ENCODE results near the gene CD3E.
"Not testable (repeated sequence)": the region's sequence is repeated elsewhere in the genome, so short reads cannot be mapped to it uniquely, and the experiment has no call there.

Gene CD3E

DNA sequence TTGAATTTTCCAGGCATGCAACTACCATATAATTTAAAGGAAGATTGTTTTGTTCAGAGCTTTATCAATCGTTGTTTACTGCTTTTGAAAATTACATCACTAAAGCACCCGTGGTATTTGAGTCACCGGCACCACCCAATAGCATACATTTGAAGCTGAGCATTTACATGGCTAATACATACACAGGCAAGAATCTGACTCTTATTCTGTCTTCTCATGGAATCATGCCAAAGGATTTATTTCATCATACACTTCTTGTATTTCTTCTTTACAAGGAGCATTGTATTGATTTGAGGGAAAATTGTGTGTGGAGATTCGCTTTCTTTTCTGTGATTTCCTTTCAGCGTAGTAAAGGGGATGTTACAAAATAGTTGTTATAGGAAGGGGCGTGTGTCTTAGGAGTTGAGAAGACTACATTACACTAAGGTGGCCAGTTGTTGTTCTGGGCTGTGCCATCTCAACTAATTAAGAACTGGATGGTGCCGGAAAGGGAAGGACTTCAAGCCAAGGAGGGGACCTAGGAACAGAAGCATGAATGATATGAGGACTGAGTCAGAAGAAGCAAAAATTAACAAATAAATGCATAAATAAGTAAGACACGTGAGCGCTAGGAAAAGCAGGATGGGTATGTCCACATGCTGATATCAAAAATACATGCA lies 12.9 kb upstream of the CD3E start:
- no peak for DNase-seq (ENCODE audit: low spot score)

DNA sequence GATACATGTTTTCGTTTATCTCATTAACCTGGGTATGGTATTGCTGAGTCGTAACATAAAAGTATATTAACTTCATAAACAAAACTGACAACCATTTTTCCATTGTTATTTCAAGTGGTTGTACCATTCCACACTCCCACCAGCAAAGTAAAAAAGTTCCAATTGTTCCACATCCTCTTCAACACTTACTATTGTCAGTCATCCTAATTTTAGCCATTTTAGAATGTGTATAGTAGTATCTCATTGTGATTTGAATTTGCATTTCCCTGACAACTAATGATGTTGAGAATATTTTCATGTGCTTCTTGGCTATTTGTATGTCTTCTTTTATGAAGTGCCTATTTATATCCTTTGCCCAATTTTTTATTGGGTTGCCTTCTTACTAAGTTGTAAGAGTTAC lies 10.5 kb upstream of the CD3E start:
- DNase-seq (ENCODE audit: low spot score): no peak

DNA sequence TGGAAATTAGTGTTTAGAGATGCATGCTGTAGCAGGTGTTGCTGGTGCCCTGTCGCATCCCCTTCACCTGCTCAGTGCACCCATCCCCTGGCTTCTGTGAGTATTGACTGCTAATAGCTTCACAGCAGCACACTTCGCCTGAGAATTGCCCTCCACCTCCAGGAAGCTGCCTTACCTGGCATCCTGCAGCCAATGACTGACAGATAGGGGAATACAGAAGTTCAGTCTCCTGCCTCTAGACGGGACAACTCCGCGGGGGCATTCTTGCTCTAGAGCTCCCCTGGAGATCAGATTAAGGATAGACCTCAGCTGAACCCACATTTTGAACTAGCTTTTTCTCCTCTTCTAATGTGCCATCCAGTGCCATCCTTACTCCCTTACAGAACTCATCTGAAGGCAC lies 9.3 kb upstream of the CD3E start:
- DNase-seq (ENCODE audit: low spot score): no peak

DNA sequence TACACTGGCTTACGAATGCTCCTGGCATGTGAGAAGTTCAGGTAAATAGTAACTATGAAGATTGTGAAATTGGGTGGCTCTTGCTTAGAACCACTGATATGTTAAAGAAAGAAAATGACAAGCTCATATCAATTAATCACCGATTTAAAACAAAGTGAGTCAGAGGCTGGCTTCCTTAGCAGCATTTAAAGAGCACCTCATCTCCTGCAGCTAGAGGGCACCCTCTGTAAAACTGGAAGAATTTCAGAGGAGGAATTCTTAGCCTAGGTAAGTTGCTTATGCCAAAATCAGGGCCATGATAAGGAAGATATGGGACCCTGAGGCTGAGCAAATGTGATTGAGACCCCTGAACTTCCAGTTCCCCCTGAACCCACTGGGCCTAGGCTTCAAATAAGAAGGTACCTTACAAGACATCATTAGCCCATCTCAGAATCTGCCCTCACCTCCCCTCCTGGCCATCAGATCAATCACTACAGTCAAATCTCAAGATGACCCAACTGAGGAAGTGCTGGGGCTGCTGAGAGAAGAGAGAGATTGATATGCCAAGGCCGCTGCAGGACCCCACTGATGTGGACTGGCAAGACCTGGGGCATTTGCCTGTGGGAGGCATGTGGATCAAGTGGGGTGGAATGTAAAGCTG lies 8.6 kb upstream of the CD3E start:
- peak; percentile 17 for DNase-seq (ENCODE audit: low spot score)

DNA sequence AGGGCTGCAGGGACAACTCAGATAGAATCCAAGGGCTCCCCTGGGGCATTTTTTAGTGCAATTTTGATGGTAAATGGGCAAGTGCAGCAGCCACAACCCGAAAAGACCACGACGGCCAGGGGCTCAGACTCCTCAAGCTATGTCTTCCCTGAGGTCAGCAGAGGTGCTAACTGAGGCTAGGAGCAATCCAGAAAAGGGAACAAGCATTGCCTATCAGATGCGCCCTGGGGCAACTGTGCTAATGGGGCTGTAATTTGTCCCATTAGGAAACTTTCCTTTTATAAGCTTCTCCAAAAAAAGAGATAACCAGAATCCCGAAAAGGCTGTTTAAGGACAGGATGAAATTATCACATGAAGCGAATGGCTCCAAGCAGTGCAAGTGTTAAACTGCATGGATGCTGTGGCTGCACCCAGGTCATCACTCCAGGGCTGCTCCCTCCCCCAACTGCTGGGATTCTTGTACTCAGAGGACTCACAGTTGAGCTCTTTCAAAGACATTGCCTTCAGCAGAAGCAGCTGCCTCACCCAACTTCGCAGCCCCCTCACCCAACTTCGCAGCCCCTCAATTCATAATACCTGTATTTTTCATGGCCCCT lies 2.8 kb upstream of the CD3E start:
- DNase-seq (ENCODE audit: low spot score): no peak

DNA sequence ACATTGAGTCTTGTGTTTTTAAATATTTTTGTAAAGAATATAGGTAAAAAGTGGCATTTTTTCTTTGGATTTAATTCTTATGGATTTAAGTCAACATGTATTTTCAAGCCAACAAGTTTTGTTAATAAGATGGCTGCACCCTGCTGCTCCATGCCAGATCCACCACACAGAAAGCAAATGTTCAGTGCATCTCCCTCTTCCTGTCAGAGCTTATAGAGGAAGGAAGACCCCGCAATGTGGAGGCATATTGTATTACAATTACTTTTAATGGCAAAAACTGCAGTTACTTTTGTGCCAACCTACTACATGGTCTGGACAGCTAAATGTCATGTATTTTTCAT lies 333 bp upstream of the CD3E start:
- no peak for DNase-seq (ENCODE audit: low spot score)

DNA sequence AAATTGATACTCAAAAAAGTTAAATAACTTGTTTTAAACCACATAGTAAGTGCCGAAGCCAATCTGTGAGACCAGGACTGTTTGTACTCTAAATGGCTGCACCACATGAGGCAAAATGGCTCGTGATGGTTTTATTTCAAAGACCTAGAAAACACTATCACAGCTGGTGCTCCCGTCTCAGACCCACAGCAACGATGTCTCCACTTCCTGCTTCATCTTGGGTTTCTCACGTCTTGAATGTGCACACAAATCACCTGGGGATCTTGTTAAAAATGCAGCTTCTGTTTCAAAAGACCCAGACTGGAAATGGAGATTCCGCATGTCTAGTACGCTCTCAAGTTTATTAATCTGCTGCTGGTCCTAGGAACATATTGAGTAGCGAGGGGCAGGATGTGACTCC lies 1.2 kb downstream of the CD3E start:
- DNase-seq (ENCODE audit: low spot score): no peak

DNA sequence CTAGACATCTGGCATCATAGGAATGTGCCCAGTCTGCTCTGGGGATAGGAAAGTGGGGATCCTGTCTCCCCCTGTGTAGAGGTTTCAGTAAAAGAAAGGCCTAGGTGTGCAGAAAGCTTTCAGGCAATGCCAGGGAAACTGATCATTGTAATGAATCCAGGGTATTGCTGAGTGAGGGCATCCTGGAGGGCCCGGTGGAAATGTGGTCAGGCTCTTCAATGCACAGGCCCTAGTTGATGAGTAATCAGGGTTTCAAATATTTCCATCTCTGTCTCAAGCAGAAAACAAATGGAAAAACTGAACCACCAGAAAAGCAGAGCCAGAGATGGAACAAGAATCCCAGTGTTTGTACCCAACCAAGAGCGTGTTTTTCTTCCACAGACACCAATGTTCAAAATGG lies 2.0 kb downstream of the CD3E start:
- no peak for DNase-seq (ENCODE audit: low spot score)

DNA sequence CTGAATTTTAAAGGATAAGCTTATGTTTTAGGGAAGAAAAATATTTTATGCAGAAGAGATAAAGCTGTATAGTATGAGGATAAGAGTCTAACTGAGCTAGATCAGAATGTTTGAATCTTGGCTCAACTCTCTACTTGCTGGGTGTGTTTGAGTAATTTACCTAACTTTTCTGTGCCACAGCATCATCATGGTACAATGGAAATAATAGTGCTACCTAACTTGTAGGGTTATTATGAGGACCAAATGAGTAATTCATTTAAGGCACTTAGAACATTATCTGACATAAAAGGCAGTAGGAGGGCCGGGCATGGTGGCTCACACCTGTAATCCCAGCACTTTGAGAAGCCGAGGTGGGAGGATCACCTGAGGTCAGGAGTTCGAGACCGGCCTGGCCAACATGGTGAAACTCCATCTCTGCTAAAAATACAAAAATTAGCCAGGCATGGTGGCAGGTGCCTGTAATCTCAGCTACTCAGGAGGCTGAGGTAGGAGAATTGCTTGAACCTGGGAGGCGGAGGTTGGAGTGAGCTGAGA lies 4.5 kb downstream of the CD3E start:
- not testable (repeated sequence) for DNase-seq (ENCODE audit: low spot score)

DNA sequence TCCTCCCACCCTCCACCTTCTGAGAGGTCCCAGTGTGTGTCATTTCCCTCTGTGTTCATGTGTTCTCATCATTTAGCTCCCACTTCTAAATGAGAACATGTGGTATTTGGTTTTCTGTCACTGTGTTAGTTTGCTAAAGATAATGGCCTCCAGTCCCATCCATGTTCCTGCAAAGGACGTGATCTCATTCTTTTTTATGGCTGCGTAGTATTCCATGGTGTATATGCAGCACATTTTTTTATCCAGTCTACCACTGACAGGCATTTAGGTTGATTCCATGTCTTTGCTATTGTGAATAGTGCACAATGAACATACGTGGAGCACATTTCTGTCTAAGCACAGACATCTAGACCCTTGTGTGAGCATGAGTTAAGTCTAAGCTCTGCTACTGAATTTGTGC lies 5.7 kb downstream of the CD3E start:
- DNase-seq (ENCODE audit: low spot score): no peak

DNA sequence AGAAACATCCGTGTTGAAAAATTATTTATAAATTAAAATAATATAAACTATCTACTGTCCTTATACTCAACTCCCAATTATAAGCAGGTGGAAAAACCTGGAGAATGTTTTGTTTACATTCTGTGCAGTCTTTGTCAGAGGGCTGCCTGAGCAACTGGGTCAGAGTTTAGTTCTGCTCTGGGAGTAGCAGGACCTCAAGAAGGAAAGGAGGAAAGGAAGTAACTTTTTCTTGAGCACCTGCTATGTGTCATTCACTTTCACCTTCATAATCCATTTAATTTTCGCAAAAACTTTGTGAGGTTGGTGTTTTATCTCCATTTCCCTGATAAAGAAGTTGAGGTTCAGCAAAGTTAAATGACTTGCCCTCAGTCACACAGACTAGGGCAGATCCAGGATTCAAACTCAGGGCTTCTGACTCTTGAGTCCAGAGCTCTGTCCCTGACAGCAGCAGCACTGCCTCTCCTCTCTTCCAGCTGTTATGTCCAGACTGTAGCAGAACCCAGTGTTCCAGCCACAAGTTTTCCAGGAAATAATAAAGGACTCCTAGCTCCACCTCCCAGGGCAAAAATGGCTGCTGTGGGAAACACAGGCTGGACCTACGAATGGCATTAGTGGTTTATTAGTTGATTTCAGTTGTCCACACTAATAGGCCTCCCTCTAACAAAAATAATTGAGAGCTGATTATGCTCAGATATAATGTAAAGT lies 6.4 kb downstream of the CD3E start:
- no peak for DNase-seq (ENCODE audit: low spot score)

DNA sequence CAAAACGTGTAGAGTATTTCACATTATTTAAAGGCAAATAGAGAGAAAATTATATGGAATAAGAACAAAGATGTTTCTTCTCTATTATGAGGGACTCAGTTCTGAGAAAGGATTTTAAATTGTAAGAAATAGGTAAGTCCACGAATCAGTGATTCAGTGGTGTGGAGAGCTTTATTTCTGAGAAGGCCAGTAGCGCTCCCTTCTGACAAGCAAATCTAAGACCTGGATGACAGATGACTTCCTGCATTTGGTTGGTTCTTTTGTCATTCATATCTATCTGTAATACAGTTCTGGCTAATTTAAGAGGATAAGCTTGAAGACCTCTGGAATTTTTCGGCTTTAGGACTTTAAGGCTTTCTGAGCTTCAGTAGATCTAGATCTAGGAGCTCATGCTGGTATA lies 7.0 kb downstream of the CD3E start:
- DNase-seq (ENCODE audit: low spot score): no peak

DNA sequence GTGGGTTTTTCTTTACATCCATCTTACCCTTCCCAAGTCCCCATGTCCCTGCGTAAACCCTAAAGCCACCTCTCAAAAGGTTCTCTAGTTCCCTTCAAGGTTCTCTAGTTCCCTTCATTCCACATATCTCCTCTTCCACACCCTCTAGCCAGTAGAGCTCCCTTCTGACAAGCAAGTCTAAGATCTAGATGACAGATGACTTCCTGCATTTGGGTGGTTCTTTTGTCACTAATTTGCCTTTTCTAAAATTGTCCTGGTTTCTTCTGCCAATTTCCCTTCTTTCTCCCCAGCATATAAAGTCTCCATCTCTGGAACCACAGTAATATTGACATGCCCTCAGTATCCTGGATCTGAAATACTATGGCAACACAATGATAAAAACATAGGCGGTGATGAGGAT lies 7.8 kb downstream of the CD3E start:
- no peak for DNase-seq (ENCODE audit: low spot score)

DNA sequence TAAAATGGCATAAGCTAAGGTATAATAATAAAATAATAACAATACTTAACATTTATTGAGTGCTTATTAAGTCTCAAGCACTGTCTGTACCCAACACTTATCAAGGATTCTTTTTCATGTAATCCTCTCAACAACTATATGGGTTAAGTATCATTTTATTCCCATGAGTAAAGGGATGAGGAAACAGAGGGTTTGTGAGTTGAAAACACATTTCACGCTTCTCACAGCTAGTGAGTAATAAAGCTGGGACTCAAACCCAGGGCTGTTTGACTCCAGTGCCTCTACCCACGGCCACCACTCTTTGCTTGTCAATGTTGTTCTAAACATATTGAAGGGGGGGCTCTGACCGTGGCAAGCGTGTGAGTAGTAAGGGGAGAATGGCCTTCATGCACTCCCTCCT lies 8.7 kb downstream of the CD3E start:
- no peak for DNase-seq (ENCODE audit: low spot score)

DNA sequence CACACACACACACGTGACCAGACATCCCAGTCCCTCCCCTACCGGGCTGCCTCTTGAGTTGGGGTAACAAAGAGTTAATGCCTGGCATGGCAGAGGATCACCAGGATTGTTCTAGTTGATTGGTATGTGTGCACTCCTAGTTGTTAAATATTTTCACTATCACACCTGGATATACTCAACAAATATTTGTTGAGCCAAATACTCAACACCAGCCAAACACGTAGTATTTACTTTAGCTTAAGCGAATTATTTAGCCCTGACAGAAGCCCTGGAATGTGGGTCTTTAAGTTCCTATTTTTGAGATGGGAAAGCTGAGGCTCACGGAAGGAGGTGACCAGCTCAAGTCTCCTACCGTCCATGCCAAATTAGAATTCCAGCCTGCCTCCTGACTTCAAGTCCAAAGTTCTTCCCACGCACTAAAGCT lies 10.5 kb downstream of the CD3E start:
- DNase-seq (ENCODE audit: low spot score): no peak

DNA sequence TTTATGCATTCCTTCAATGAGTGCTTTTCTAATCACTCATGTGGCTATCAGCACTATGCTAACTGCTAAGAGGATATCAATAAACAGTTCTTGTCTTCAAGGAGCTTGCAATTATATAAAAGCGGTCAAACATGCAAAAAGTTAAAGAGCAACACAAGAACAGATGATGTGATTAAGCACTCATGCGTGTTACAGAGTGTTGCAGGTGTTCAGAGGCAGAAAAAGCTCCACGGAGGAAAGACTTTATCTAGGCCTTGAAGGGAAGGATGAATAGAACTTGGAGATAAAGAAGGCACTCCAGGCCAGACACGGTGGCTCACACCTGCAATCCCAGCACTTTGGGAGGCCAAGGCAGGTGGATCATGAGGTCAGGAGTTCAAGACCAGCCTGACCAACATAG lies 13.6 kb downstream of the CD3E start:
- no peak for DNase-seq (ENCODE audit: low spot score)

DNA sequence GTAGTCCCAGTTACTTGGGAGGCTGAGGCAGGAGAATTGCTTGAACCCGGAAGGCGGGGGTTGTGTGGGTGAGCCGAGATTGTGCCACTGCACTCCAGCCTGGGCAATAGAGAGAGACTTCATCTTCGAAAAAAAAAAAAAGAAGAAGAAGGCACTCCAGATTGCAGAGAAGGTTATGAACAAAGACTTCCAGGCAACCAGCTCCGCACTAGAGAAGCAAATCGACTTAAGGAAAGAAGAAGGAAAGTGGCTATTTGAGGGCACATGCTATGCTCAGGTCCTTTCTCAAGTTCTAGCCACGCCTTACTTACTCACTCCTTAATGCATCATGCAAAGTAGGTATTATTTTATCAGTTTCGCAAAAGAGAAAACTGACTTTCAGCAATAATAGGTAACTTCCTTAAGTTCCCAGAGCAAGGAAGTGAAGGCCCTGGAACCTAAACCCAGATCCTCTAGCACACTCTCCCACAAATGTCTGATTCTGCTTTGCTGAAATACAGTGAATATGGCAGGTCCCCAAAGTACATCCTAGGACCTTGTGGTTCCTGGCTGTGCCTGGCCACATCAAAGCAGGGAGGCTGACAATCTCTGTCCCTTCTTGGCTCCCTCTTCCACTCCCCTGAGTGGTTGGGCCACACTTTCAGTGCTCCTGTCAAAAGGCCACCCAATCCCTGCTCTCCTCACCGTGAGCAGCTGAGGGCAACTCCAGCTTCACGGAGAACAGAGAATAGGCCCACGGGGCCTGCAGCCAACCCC lies 14.2 kb downstream of the CD3E start:
- DNase-seq (ENCODE audit: low spot score): no peak

DNA sequence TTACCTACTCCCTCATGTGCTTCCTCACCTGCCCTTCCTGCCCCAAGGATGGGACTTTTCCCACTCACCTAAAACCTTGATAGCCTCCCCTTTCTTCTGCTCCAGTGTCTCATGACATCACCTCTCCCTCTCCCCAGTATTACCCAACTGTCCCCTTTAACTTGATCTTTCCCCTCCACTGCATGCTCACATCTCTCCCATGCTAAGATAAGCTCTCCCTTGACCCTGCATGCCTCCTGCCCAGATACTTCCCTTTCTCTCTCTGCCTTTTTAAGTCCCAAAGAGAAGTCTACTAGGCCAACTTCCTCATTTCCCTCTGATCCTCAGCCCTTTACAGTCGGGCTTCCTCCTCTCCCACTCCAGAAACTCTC lies 14.8 kb downstream of the CD3E start:
- DNase-seq (ENCODE audit: low spot score): no peak

DNA sequence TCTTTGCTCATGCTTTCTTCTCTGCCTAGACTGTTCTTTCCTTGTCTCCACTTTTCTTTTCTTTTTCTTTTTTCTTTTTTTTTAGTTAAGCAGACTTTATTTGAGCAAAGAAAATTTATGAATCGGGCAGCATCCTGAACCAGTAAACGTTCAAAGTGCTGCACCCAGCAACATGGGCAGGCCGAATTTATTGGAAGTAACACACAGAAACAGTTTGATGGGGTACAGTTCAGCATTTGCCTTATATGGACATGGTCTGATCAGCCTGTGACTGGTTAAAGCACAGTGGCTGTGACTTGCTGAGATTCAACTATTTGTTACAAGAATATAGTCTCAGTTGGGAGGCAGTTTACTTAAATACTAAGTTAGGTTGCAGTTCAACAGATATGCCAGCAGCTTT lies 16.0 kb downstream of the CD3E start:
- no peak for DNase-seq (ENCODE audit: low spot score)

DNA sequence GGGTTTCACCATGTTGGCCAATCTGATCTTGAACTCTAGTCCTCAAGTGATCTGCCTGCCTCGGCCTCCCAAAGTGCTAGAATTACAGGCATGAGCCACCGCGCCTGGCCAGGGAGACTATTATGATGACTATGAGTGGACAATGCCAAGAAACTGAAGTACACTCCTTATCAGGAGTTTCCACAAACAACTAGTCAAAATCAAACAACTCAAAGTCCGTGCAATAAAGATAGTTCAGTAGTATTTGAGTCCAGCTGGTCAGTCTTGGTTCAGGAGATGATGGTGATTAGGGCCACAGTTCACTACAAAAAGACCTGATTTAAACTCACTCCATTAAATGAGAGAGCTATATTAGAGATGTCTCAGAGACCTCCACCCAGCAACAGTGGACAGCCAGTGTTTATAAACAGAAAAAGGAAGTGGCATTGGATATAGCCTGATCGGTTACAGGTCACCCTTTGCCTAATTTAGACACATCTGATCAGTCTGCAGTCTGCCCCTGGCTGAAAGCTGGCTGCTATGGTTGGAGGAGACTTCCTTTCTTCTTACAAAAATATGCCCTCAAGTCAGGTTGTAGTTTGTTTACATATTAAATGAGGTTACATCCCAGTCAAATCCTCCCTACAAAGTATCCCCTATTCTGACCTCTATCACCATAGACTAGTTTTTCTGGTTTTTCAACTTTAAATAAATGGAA lies 17.0 kb downstream of the CD3E start:
- no peak for DNase-seq (ENCODE audit: low spot score)

DNA sequence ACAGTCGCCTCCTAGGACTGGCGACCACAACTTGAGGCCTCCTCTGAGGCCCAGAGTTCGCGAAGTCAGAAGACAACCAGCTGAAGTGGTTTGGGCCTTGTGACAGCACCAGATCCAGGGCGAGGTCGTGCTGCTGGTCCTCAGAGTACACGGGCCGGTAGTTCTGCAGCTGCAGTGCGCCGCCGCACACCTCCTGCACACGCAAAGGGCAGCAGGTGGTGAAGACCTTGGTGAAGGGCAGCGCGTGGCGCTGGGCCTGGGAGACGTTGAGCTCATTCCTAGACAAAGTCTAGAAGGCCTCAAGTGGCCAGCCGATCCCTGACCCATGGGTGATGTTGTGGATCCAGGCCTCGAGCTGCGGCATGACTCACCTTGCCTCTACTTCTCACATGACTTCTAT lies 18.2 kb downstream of the CD3E start:
- DNase-seq (ENCODE audit: low spot score): no peak

DNA sequence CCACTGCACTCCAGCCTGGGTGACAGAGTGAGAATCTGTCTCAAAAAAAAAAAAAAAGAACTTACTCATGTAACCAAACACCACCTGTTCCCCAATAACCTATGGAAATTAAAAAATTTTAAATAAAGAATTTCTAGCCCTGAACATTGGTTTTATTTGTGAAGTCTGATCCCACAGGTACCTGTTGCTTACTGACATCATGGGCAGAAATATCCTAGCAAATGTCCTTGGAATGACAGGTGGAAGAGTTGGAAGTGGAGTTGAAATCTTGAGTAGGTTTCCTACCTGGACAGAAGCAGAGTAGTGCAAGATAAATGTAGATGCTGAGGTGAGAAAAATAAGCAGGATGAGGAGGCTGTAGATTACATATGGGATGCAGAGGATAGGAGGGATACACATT lies 20.8 kb downstream of the CD3E start:
- DNase-seq (ENCODE audit: low spot score): no peak

All from GM03348 (cell line).